DLD1 (cell line): ENCODE data around the gene VEGFD.
"Not testable (repeated sequence)": the region's sequence is repeated elsewhere in the genome, so short reads cannot be mapped to it uniquely, and the experiment has no call there.

Experiments used
- in situ Hi-C: cut with HindIII; loops from 2 replicates; pipeline ENCODE4 v1.10.0; 2017; ENCODE audit warnings: low sequenced_read_pairs

VEGFD gene

GRCh38 chrX:15314472-15314871 lies 69.7 kb downstream of the VEGFD start:
- in situ Hi-C loops, result no loop called here

- in situ Hi-C loops, result no loop called here
Measured at GRCh38 chrX:15311119-15311518, 73.1 kb downstream of the VEGFD start.

- in situ Hi-C loops, result no loop called here
Measured at GRCh38 chrX:15310117-15310516, 74.1 kb downstream of the VEGFD start.

GRCh38 chrX:15305899-15306298 lies 78.3 kb downstream of the VEGFD start:
- in situ Hi-C loops, result not testable (repeated sequence)

- in situ Hi-C loops, result no loop called here
Measured at GRCh38 chrX:15301924-15302323, 82.3 kb downstream of the VEGFD start.

- in situ Hi-C loops, result no loop called here
Measured at GRCh38 chrX:15299941-15300851, 84.0 kb downstream of the VEGFD start.

- in situ Hi-C loops, result no loop called here
Measured at GRCh38 chrX:15298780-15299179, 85.4 kb downstream of the VEGFD start.

GRCh38 chrX:15298201-15298600 lies 86.0 kb downstream of the VEGFD start:
- in situ Hi-C loops, result no loop called here
